Upper lobe of left lung (tissue), 6 donors: ENCODE measurements around the gene TASOR2. TPM values are rescaled to one million over a fixed set of nuclear protein-coding genes. Genes with fewer than 3 reads are reported as not detected.

Experiments used
- ATAC-seq, 2 donors: fragments of 200-7000 bp; cut with Tn5 transposase; one replicate each; pipeline ENCODE4 v1.9.1; 2022; ENCODE audit warnings: mild to moderate bottlenecking in 2 of 2, moderate library complexity in 2 of 2; ENCODE audit not compliant: low FRiP score in 2 of 2
- DNase-seq, 2 donors: peaks; one replicate each; pipeline ENCODE4 v3.0.0-alpha.2; 2019 to 2020
- H3K27ac ChIP-seq, 4 donors: fragments of 200-600 bp; sonication (generic); one replicate each; pipeline ENCODE4 v1.5.1; 2016 to 2019
- H3K27me3 ChIP-seq, 4 donors: fragments of 200-600 bp; sonication (generic); one replicate each; pipeline ENCODE4 v1.5.1; 2017 to 2019
- H3K36me3 ChIP-seq, 4 donors: fragments of 200-600 bp; sonication (generic); one replicate each; pipeline ENCODE4 v1.5.1; 2016 to 2019
- H3K4me1 ChIP-seq, 4 donors: fragments of 200-600 bp; sonication (generic); one replicate each; pipeline ENCODE4 v1.5.1; 2018 to 2019
- H3K4me3 ChIP-seq, 4 donors: fragments of 200-600 bp; sonication (generic); one replicate each; pipeline ENCODE4 v1.5.1; 2017 to 2019; ENCODE audit warnings: mild to moderate bottlenecking in 2 of 4, moderate library complexity in 1 of 4
- H3K9me3 ChIP-seq, 4 donors: fragments of 200-600 bp; sonication (generic); one replicate each; pipeline ENCODE4 v1.5.1; 2018 to 2019
- CTCF ChIP-seq, 6 experiments: fragments of 450-650 bp in 4 of 6; fragments of 200-600 bp in 2 of 6; sonication (generic) in 2 of 6; IDR thresholded peaks; one replicate each; pipeline ENCODE4 v1.5.1; 2016 to 2019; ENCODE audit warnings: antibody characterized with exemption in 6 of 6
- EP300 ChIP-seq, 4 donors: sonication (generic); formaldehyde crosslinking; IDR thresholded peaks; one replicate each; pipeline ENCODE4 v1.5.1; 2017; ENCODE audit warnings: antibody characterized with exemption in 4 of 4, control low read depth in 2 of 4
- POLR2A ChIP-seq, 4 donors: fragments of 450-650 bp; IDR thresholded peaks; one replicate each; pipeline ENCODE4 v1.5.1; 2016 to 2017; ENCODE audit warnings: antibody characterized with exemption in 4 of 4, mild to moderate bottlenecking in 2 of 4
- POLR2AphosphoS5 ChIP-seq, 2 donors: sonication (generic); formaldehyde crosslinking; IDR thresholded peaks; one replicate each; pipeline ENCODE4 v1.5.1; 2017; ENCODE audit warnings: antibody characterized with exemption in 2 of 2
- WGBS, 2 donors: methylation state at CpG; one replicate each; pipeline ENCODE4 v1.1.5; 2017 to 2018; 5-methylcytosine and 5-hydroxymethylcytosine counted together
- total RNA-seq, 6 donors: library from RNA; depleted of rRNA in 4 of 6; stranded (reverse); fragments of >200 nt in 4 of 6; gene quantifications; one replicate each; pipeline versions ENCODE4 v1.1.0 to v1.2.1, GENCODE V29; 2016 to 2021
- donor health status: DM: no; HTN: no; CAD: no; lungs with moderate emphysema.
- donor health status: DM: no; HTN: yes; CAD: no; lungs with severe emphysema.

Gene TASOR2
- total RNA-seq, 6 donors from 2014 or later: 26.2 to 124 (median 65.3) TPM

GRCh38 chr10:5708356-5708755, 23.7 kb downstream of the TASOR2 start:
- DNase-seq (no peak), ATAC-seq (no peak)
- Histone ChIP-seq H3K27ac (no peak overlapping the region), H3K4me1 (peaks cover 0 to 16% (median 11%) of the 10 kb centered on the region in 4 donors), H3K9me3 (no peaks in the 10 kb centered on the region), H3K4me3 (no peak overlapping the region), H3K36me3 (no peaks in the 10 kb centered on the region), H3K27me3 (no peaks in the 10 kb centered on the region)
- no peak for TF ChIP-seq POLR2A (IDR thresholded peaks at IDR 0.05)
- TF ChIP-seq POLR2AphosphoS5 (IDR thresholded peaks at IDR 0.05): no peak
- no peak for TF ChIP-seq EP300 (IDR thresholded peaks at IDR 0.05)
- TF ChIP-seq CTCF (IDR thresholded peaks at IDR 0.05): no peak

DNA sequence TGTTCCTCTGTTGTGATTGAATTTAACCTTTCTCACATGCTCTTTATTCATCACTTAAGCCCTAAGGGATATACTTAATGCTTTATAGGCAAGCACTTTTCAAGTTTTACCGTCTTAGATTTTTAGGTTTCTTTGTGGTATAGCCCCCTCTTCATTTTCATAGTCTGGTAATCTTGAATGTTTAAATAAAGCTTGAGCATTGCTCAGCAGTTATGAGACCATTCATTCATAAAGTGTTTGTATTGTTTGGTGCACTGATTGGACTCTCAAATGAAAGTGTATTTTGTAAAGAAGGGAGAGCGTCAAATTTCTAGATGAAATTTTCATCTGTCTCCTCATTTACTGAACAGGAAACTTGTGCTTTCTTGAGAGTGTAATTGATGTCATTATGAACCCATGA, 25.2 kb downstream of the TASOR2 start:
- Histone ChIP-seq H3K27ac (no peak overlapping the region), H3K27me3 (no peaks in the 10 kb centered on the region), H3K36me3 (no peaks in the 10 kb centered on the region), H3K9me3 (no peaks in the 10 kb centered on the region), H3K4me3 (no peak overlapping the region), H3K4me1 (peaks cover 0 to 16% (median 11%) of the 10 kb centered on the region in 4 donors)
- no peak for TF ChIP-seq EP300 (IDR thresholded peaks at IDR 0.05)
- no peak for TF ChIP-seq CTCF (IDR thresholded peaks at IDR 0.05)
- no peak for TF ChIP-seq POLR2AphosphoS5 (IDR thresholded peaks at IDR 0.05)
- no peak for TF ChIP-seq POLR2A (IDR thresholded peaks at IDR 0.05)
- 71 to 84% methylated on average over 2 of the region's 2 CpGs for WGBS, 2 donors
- ATAC-seq: no peak
- no peak for DNase-seq

DNA sequence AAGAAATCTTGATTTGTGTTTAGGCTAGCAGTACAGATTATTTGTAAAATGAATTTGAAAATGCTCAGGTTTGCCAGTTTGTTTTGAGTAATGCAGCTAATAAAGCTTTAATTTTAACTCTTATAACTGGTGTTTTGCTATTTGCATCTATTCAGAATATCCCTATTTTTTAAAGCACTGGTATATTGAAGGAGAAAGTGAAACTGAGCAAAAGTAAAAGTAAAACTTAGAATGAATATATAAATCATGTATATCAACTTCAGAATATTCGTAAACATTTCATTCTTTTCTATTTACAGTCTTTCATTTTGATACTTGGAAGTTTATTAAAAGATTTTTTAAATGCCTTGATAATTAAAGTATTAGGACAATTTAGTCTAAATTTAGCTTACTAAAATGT, 26.2 kb downstream of the TASOR2 start:
- ATAC-seq: no peak

DNA sequence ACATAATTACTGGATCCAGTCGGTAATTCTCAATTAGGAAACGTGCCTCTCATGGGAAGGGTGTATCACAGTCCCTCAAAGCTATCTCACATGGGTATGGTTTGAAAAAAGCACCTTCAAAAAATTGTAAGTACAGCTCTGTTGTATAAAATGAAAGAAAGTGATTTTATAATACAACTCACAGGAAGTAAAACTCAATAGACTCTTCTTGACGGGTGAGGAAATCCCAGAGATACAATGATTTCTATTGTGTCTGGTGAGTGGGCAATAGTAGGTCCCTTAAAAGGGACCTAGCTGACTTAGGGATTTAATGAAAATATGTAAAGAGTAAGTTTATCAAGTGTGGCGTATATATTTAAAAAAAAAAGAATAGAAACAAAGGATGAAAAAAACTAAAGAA, 27.0 kb downstream of the TASOR2 start:
- Histone ChIP-seq H3K36me3 (no peaks in the 10 kb centered on the region), H3K27ac (peak overlapping the region in 2 of 4 donors; percentile 42 to 53), H3K9me3 (no peaks in the 10 kb centered on the region), H3K27me3 (no peaks in the 10 kb centered on the region), H3K4me1 (peaks cover 0 to 16% (median 11%) of the 10 kb centered on the region in 4 donors), H3K4me3 (peak overlapping the region in 3 of 4 donors; percentile 7 to 29 (median 9))
- no peak for DNase-seq
- no peak for TF ChIP-seq EP300 (IDR thresholded peaks at IDR 0.05)
- no peak for TF ChIP-seq CTCF (IDR thresholded peaks at IDR 0.05)
- no peak for TF ChIP-seq POLR2AphosphoS5 (IDR thresholded peaks at IDR 0.05)
- no peak for TF ChIP-seq POLR2A (IDR thresholded peaks at IDR 0.05)
- ATAC-seq: no peak
- 51 to 59% methylated on average over 4 of the region's 4 CpGs for WGBS, 2 donors

More for the DNA sequence above, 26.2 kb downstream of the TASOR2 start:
- DNase-seq: no peak
- Histone ChIP-seq H3K9me3 (no peaks in the 10 kb centered on the region), H3K4me1 (peaks cover 0 to 16% (median 11%) of the 10 kb centered on the region in 4 donors), H3K36me3 (no peaks in the 10 kb centered on the region), H3K27me3 (no peaks in the 10 kb centered on the region), H3K4me3 (peak overlapping the region in 3 of 4 donors; percentile 7 to 29 (median 9)), H3K27ac (peak overlapping the region in 2 of 4 donors; percentile 42 to 53)
- TF ChIP-seq POLR2AphosphoS5 (IDR thresholded peaks at IDR 0.05): no peak
- no peak for TF ChIP-seq CTCF (IDR thresholded peaks at IDR 0.05)
- TF ChIP-seq EP300 (IDR thresholded peaks at IDR 0.05): no peak
- TF ChIP-seq POLR2A (IDR thresholded peaks at IDR 0.05): no peak
- 22 to 28% methylated on average over 1 of the region's 1 CpG for WGBS, 2 donors

GRCh38 chr10:5719546-5719945, 34.9 kb downstream of the TASOR2 start:
- H3K36me3 ChIP-seq: peaks cover 0 to 15% (median 0%) of the 10 kb centered on the region in 4 donors
- no peak overlapping the region for H3K4me3 ChIP-seq
- WGBS, 2 donors: 84 to 89% methylated on average over 3 of the region's 3 CpGs
- no peak for ATAC-seq
- H3K4me1 ChIP-seq: peaks cover 0 to 2% (median 0%) of the 10 kb centered on the region in 4 donors
- no peak for TF ChIP-seq POLR2AphosphoS5 (IDR thresholded peaks at IDR 0.05)
- TF ChIP-seq EP300 (IDR thresholded peaks at IDR 0.05): no peak
- TF ChIP-seq POLR2A (IDR thresholded peaks at IDR 0.05): no peak
- TF ChIP-seq CTCF (IDR thresholded peaks at IDR 0.05): no peak
- H3K9me3 ChIP-seq: no peaks in the 10 kb centered on the region
- DNase-seq: no peak
- H3K27ac ChIP-seq: no peak overlapping the region
- no peaks in the 10 kb centered on the region for H3K27me3 ChIP-seq
